AG08396 (cell line): Measurements from ENCODE around the gene SNAP47.
A peak's percentile ranks its signal among the peaks of the same experiment; 100 is the strongest.

ENCODE experiments used
- DNase-seq: peaks from one replicate; pipeline ENCODE4 v3.0.0; 2012; ENCODE audit warnings: low spot score, mixed read lengths

The SNAP47 gene

GRCh38 chr1:227749916-227750710 lies 14.9 kb downstream of the SNAP47 start:
- no peak for DNase-seq

GRCh38 chr1:227753999-227754711 lies 18.9 kb downstream of the SNAP47 start:
- peak; percentile 48 for DNase-seq

GRCh38 chr1:227754958-227755357 lies 19.7 kb downstream of the SNAP47 start:
- no peak for DNase-seq

- no peak for DNase-seq
These were observed 21.1 kb downstream of the SNAP47 start for GRCh38 chr1:227756172-227756959.

GRCh38 chr1:227757781-227758180 lies 22.5 kb downstream of the SNAP47 start:
- no peak for DNase-seq

- no peak for DNase-seq
These were observed 23.1 kb downstream of the SNAP47 start for GRCh38 chr1:227758366-227758765.

GRCh38 chr1:227759341-227760300 lies 24.4 kb downstream of the SNAP47 start:
- DNase-seq, result peak; percentile 94

- DNase-seq, result no peak
These were observed 25.1 kb downstream of the SNAP47 start for GRCh38 chr1:227760377-227760776.

GRCh38 chr1:227761621-227762230 lies 26.5 kb downstream of the SNAP47 start:
- no peak for DNase-seq

- DNase-seq, result peak; percentile 92
These were observed 27.1 kb downstream of the SNAP47 start for GRCh38 chr1:227762231-227762911.

GRCh38 chr1:227763246-227764018 lies 28.2 kb downstream of the SNAP47 start:
- DNase-seq, result no peak

- DNase-seq, result peak; percentile 61
These were observed 28.8 kb downstream of the SNAP47 start for GRCh38 chr1:227764019-227764391.

- DNase-seq, result no peak
These were observed 30.2 kb downstream of the SNAP47 start for GRCh38 chr1:227765261-227766014.

GRCh38 chr1:227766015-227766634 lies 30.9 kb downstream of the SNAP47 start:
- DNase-seq, result peak; percentile 23

GRCh38 chr1:227766653-227767277 lies 31.5 kb downstream of the SNAP47 start:
- DNase-seq, result no peak

- DNase-seq, result no peak
These were observed 32.3 kb downstream of the SNAP47 start for GRCh38 chr1:227767401-227768124.

- DNase-seq, result no peak
These were observed 32.8 kb downstream of the SNAP47 start for GRCh38 chr1:227768125-227768439.
